ENCODE measurements around the gene CEND1. TPM values are rescaled to one million over a fixed set of nuclear protein-coding genes. Genes with fewer than 3 reads are reported as not detected.

The CEND1 gene
- polyA plus RNA-seq, 1 donor from 2014 or later: 11.8 TPM

- H3K27me3 ChIP-seq (ENCODE audit: insufficient read depth, low read depth, low read length): no peaks in the 10 kb centered on the region
- no peak overlapping the region for H2AFZ ChIP-seq (ENCODE audit: low read depth, low read length)
- peaks cover 9% of the 10 kb centered on the region for H3K79me2 ChIP-seq (replicated peaks; ENCODE audit: insufficient read depth, low read length)
- TF ChIP-seq RAD21 (conservative IDR thresholded peaks at IDR 0.05): no peak
- no peak for TF ChIP-seq MXI1 (conservative IDR thresholded peaks at IDR 0.05; ENCODE audit: poor library complexity, severe bottlenecking)
- no peak for TF ChIP-seq EZH2 (IDR thresholded peaks at IDR 0.05; ENCODE audit: borderline replicate concordance, insufficient read depth, low read length, poor library complexity, severe bottlenecking)
- TF ChIP-seq CTCF (IDR thresholded peaks at IDR 0.05; ENCODE audit: poor library complexity, severe bottlenecking): no peak
- TF ChIP-seq EP300 (conservative IDR thresholded peaks at IDR 0.05; ENCODE audit: poor library complexity, severe bottlenecking): no peak
- TF ChIP-seq REST (IDR thresholded peaks at IDR 0.05; ENCODE audit: borderline replicate concordance): no peak
- TF ChIP-seq SMC3 (conservative IDR thresholded peaks at IDR 0.05; ENCODE audit: poor library complexity): no peak
- TF ChIP-seq POLR2AphosphoS5 (IDR thresholded peaks at IDR 0.05): no peak
- no peak for TF ChIP-seq TAF1 (IDR thresholded peaks at IDR 0.05; ENCODE audit: low read depth)
- no peaks in the 10 kb centered on the region for H3K9me3 ChIP-seq (ENCODE audit: low read length)
- H3K9me2 ChIP-seq (ENCODE audit: insufficient read depth, low read length): no peaks in the 10 kb centered on the region
- H3F3A ChIP-seq (ENCODE audit: insufficient read depth, low read length, poor library complexity, severe bottlenecking): no peaks in the 10 kb centered on the region
- H3K27ac ChIP-seq (ENCODE audit: low read length): no peak overlapping the region
- H3K4me3 ChIP-seq (ENCODE audit: low read length): no peak overlapping the region
- H3K4me2 ChIP-seq (ENCODE audit: low read length): no peak overlapping the region
- H4K20me1 ChIP-seq (ENCODE audit: insufficient read depth): no peaks in the 10 kb centered on the region
- no peak overlapping the region for H3K9ac ChIP-seq (ENCODE audit: low read length)
- H3K36me3 ChIP-seq (ENCODE audit: insufficient read depth, low read length): no peaks in the 10 kb centered on the region
Measured at GRCh38 chr11:801097-801780, 11.3 kb upstream of the CEND1 start.

- no peaks in the 10 kb centered on the region for H3K9me2 ChIP-seq (ENCODE audit: insufficient read depth, low read length)
- H3K27ac ChIP-seq (ENCODE audit: low read length): no peak overlapping the region
- H3K4me3 ChIP-seq (ENCODE audit: low read length): no peak overlapping the region
- TF ChIP-seq RAD21 (conservative IDR thresholded peaks at IDR 0.05) (no peak), SMC3 (conservative IDR thresholded peaks at IDR 0.05; ENCODE audit: poor library complexity) (no peak), CTCF (IDR thresholded peaks at IDR 0.05; ENCODE audit: poor library complexity, severe bottlenecking) (no peak), TAF1 (IDR thresholded peaks at IDR 0.05; ENCODE audit: low read depth) (no peak), EP300 (conservative IDR thresholded peaks at IDR 0.05; ENCODE audit: poor library complexity, severe bottlenecking) (no peak)
- no peaks in the 10 kb centered on the region for H3K9me3 ChIP-seq (ENCODE audit: low read length)
- H3K79me2 ChIP-seq (replicated peaks; ENCODE audit: insufficient read depth, low read length): peaks cover 13% of the 10 kb centered on the region
- no peak overlapping the region for H3K9ac ChIP-seq (ENCODE audit: low read length)
- H3K4me2 ChIP-seq (ENCODE audit: low read length): no peak overlapping the region
- no peak overlapping the region for H2AFZ ChIP-seq (ENCODE audit: low read depth, low read length)
- no peaks in the 10 kb centered on the region for H3F3A ChIP-seq (ENCODE audit: insufficient read depth, low read length, poor library complexity, severe bottlenecking)
- H4K20me1 ChIP-seq (ENCODE audit: insufficient read depth): no peaks in the 10 kb centered on the region
- no peaks in the 10 kb centered on the region for H3K36me3 ChIP-seq (ENCODE audit: insufficient read depth, low read length)
- no peaks in the 10 kb centered on the region for H3K27me3 ChIP-seq (ENCODE audit: insufficient read depth, low read depth, low read length)
Measured at GRCh38 chr11:800473-800872, 10.6 kb upstream of the CEND1 start.
